ENCODE data around the gene RAD51B.

- TF ChIP-seq, protein P1, sequence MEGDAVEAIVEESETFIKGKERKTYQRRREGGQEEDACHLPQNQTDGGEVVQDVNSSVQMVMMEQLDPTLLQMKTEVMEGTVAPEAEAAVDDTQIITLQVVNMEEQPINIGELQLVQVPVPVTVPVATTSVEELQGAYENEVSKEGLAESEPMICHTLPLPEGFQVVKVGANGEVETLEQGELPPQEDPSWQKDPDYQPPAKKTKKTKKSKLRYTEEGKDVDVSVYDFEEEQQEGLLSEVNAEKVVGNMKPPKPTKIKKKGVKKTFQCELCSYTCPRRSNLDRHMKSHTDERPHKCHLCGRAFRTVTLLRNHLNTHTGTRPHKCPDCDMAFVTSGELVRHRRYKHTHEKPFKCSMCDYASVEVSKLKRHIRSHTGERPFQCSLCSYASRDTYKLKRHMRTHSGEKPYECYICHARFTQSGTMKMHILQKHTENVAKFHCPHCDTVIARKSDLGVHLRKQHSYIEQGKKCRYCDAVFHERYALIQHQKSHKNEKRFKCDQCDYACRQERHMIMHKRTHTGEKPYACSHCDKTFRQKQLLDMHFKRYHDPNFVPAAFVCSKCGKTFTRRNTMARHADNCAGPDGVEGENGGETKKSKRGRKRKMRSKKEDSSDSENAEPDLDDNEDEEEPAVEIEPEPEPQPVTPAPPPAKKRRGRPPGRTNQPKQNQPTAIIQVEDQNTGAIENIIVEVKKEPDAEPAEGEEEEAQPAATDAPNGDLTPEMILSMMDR (conservative IDR thresholded peaks at IDR 0.05): no peak
- no peak for TF ChIP-seq ZFX (IDR thresholded peaks at IDR 0.05)
Measured at GRCh38 chr14:68359022-68359836, 539.6 kb downstream of the RAD51B start.

Measured in C4-2B (cell line).